ENCODE data around the gene MID1IP1.

Gene MID1IP1

GRCh38 chrX:38817004-38817703 lies 15.9 kb downstream of the MID1IP1 start:
- DNase-seq: no peak

GRCh38 chrX:38819163-38819562 lies 17.9 kb downstream of the MID1IP1 start:
- no peak for DNase-seq

GRCh38 chrX:38819709-38820108 lies 18.4 kb downstream of the MID1IP1 start:
- no peak for DNase-seq

GRCh38 chrX:38820751-38821150 lies 19.5 kb downstream of the MID1IP1 start:
- no peak for DNase-seq

GRCh38 chrX:38824176-38824575 lies 22.9 kb downstream of the MID1IP1 start:
- DNase-seq: no peak

GRCh38 chrX:38831949-38832348 lies 30.7 kb downstream of the MID1IP1 start:
- DNase-seq: no peak

GRCh38 chrX:38837389-38837788 lies 36.1 kb downstream of the MID1IP1 start:
- DNase-seq: no peak

- no peak for DNase-seq
Observed at GRCh38 chrX:38839277-38839676, 38.0 kb downstream of the MID1IP1 start.

GRCh38 chrX:38839944-38840343 lies 38.7 kb downstream of the MID1IP1 start:
- no peak for DNase-seq

- DNase-seq: no peak
Observed at GRCh38 chrX:38841750-38842149, 40.5 kb downstream of the MID1IP1 start.

- no peak for DNase-seq
Observed at GRCh38 chrX:38845426-38845825, 44.2 kb downstream of the MID1IP1 start.

GRCh38 chrX:38847206-38847902 lies 46.1 kb downstream of the MID1IP1 start:
- no peak for DNase-seq

- no peak for DNase-seq
Observed at GRCh38 chrX:38847903-38848230, 46.6 kb downstream of the MID1IP1 start.

GRCh38 chrX:38848671-38849455 lies 47.6 kb downstream of the MID1IP1 start:
- no peak for DNase-seq

GRCh38 chrX:38850807-38851544 lies 49.7 kb downstream of the MID1IP1 start:
- DNase-seq: no peak

- no peak for DNase-seq
Observed at GRCh38 chrX:38854305-38854704, 53.0 kb downstream of the MID1IP1 start.
